Endothelial cell of umbilical vein (primary cell): ENCODE measurements around the gene RABL3. TPM values are rescaled to one million over a fixed set of nuclear protein-coding genes. Genes with fewer than 3 reads are reported as not detected.

Source experiments
- BruUV-seq: library from RNA; stranded (reverse); fragments of 400-500 nt; replicated peaks from 2 replicates; lab custom pipeline; 2021; lab: Mats Ljungman, UMichigan
- CTCF ChIA-PET: fragments of 300-600, 350-600 bp; sonication (Branson Sonifier 250); formaldehyde crosslinking; loops from one replicate; lab custom pipeline; 2021; ENCODE audit warnings: antibody characterized with exemption, inconsistent platforms; lab: Charles Lee
- POLR2A ChIA-PET: fragments of 300-600, 350-600 bp; sonication (Branson Sonifier 250); formaldehyde crosslinking; loops from one replicate; lab custom pipeline; 2021; ENCODE audit warnings: antibody characterized with exemption, inconsistent platforms; lab: Charles Lee
- DNase-seq: peaks from one replicate; pipeline ENCODE4 v3.0.0-alpha.2; 2011; ENCODE audit warnings: low read depth, low spot score
- FAIRE-seq: peaks from 2 replicates; lab custom pipeline; 2011; peaks lifted over from hg19 to GRCh38; lab: Jason Lieb, UNC
- H2AFZ ChIP-seq: 2 replicates; pipeline ENCODE4 v1.6.0; 2012; ENCODE audit warnings: low read depth, low read length, control low read depth, inconsistent platforms
- H3K27ac ChIP-seq: 2 replicates; pipeline ENCODE4 v1.5.1; 2011; ENCODE audit warnings: low read depth, mild to moderate bottlenecking, control low read depth, low read length, moderate library complexity; ENCODE audit not compliant: insufficient read depth
- H3K27me3 ChIP-seq, 2 experiments: 2 replicates each; pipeline versions ENCODE4 v1.6.0 to v1.6.1; 2011; ENCODE audit warnings: low read length in 2 of 2, mixed read lengths in 1 of 2; ENCODE audit not compliant: control insufficient read depth in 2 of 2, insufficient read depth in 2 of 2
- H3K36me3 ChIP-seq, 2 experiments: 2 replicates in 1 of 2; 3 replicates in 1 of 2; pipeline ENCODE4 v1.5.1; 2011; ENCODE audit warnings: low read length in 2 of 2, mild to moderate bottlenecking in 1 of 2, moderate library complexity in 1 of 2; ENCODE audit not compliant: control insufficient read depth in 2 of 2, insufficient read depth in 2 of 2; ENCODE audit errors: extremely low read depth in 1 of 2
- H3K4me1 ChIP-seq: 3 replicates; pipeline ENCODE4 v1.5.1; 2011; ENCODE audit warnings: mild to moderate bottlenecking, low read length; ENCODE audit not compliant: control insufficient read depth, insufficient read depth; ENCODE audit errors: extremely low read depth
- H3K4me2 ChIP-seq: 2 replicates; pipeline ENCODE4 v1.6.1; 2011; ENCODE audit warnings: low read length, control low read depth, mixed read lengths; ENCODE audit not compliant: insufficient read depth
- H3K4me3 ChIP-seq, 3 experiments: fragments of 200-600 bp in 1 of 3; sonication (generic), shearing (Covaris generic) in 1 of 3; replicated peaks in 1 of 3; 2 replicates each; pipeline ENCODE4 v1.5.1; 2011 to 2016; ENCODE audit warnings: control low read depth in 3 of 3, low read length in 3 of 3, mild to moderate bottlenecking in 2 of 3, inconsistent platforms in 1 of 3, low read depth in 1 of 3, moderate library complexity in 1 of 3; ENCODE audit not compliant: insufficient read depth in 1 of 3
- H3K79me2 ChIP-seq: 2 replicates; pipeline ENCODE4 v1.6.0; 2012; ENCODE audit warnings: low read length, inconsistent platforms; ENCODE audit not compliant: control insufficient read depth, insufficient read depth
- H3K9ac ChIP-seq: replicated peaks from 2 replicates; pipeline ENCODE3; 2011; ENCODE audit warnings: low read length, control low read depth; ENCODE audit not compliant: insufficient read depth; ENCODE audit errors: extremely low read depth
- H3K9me1 ChIP-seq: replicated peaks from 3 replicates; pipeline ENCODE4 v1.6.0; 2011; ENCODE audit warnings: mild to moderate bottlenecking, low read length; ENCODE audit not compliant: control insufficient read depth, insufficient read depth; ENCODE audit errors: extremely low read depth
- H3K9me3 ChIP-seq: replicated peaks from 2 replicates; pipeline ENCODE4 v1.5.1; 2012; ENCODE audit warnings: low read length, inconsistent platforms; ENCODE audit not compliant: control insufficient read depth, insufficient read depth
- H4K20me1 ChIP-seq: replicated peaks from 2 replicates; pipeline ENCODE3; 2011; ENCODE audit warnings: mild to moderate bottlenecking, low read length; ENCODE audit not compliant: control insufficient read depth, insufficient read depth; ENCODE audit errors: extremely low read depth
- CTCF ChIP-seq, 2 donors: IDR thresholded peaks; 1 replicate in 1 of 2; 2 replicates in 1 of 2; pipeline ENCODE4 v1.5.1; 2011; ENCODE audit warnings: low read length in 2 of 2, mild to moderate bottlenecking in 2 of 2, moderate library complexity in 2 of 2, control low read depth in 1 of 2, inconsistent platforms in 1 of 2, low read depth in 1 of 2; ENCODE audit not compliant: insufficient read depth in 1 of 2; ENCODE audit errors: extremely low read depth in 1 of 2
- EZH2 ChIP-seq: IDR thresholded peaks from 2 replicates; pipeline ENCODE4 v1.6.1; 2012; ENCODE audit warnings: borderline replicate concordance, low read depth, mild to moderate bottlenecking, moderate library complexity, low read length, inconsistent platforms; ENCODE audit not compliant: severe bottlenecking
- GATA2 ChIP-seq: IDR thresholded peaks from 2 replicates; pipeline ENCODE4 v1.7.0; 2011; ENCODE audit warnings: low read depth, mild to moderate bottlenecking, moderate library complexity, mixed read lengths, low read length; ENCODE audit not compliant: insufficient read length, insufficient read depth
- MAX ChIP-seq: IDR thresholded peaks from 2 replicates; pipeline ENCODE4 v1.6.1; 2011; ENCODE audit not compliant: insufficient read depth, insufficient read length
- MYC ChIP-seq: IDR thresholded peaks from one replicate; pipeline ENCODE4 v1.6.1; 2011; ENCODE audit warnings: mild to moderate bottlenecking, low read depth, low read length
- POLR2A ChIP-seq: IDR thresholded peaks from 2 replicates; pipeline ENCODE4 v1.6.1; 2012; ENCODE audit warnings: low read depth, mild to moderate bottlenecking, control low read depth, low read length
- dilution Hi-C: fragments of 300-500 bp; cut with MboI; formaldehyde crosslinking; loops from one replicate; pipeline ENCODE4 v1.15.0; 2019; ENCODE audit warnings: low sequenced_read_pairs; ENCODE audit not compliant: extremely low pct_ligation_motif_present
- intact Hi-C: fragments of 100-400 bp; cut with micrococcal nuclease; formaldehyde crosslinking; loops from one replicate; pipeline ENCODE4 v1.10.0; 2022
- polyA plus RNA-seq, 4 experiments: library from polyadenylated mRNA; depleted of rRNA in 3 of 4; stranded (reverse) in 3 of 4; unstranded in 1 of 4; fragments of >200 nt; gene quantifications; 2 replicates each; pipeline versions ENCODE4 v1.2.1 to v1.2.3, GENCODE V29; 2011 to 2012; ENCODE audit warnings: missing spikeins in 1 of 4
- total RNA-seq: library from RNA; stranded (reverse); gene quantifications from 2 replicates; pipeline ENCODE4 v1.2.3, GENCODE V29; 2021

Gene RABL3
- total and polyA plus RNA-seq, 2 donors (not counting 3 experiments of a cell fraction or from before 2014, with no cell fraction given): 4.3 to 24.9 TPM

- Histone ChIP-seq H3K9me3 (no peaks in the 10 kb centered on the region), H2AFZ (no peak overlapping the region), H3K4me1 (peaks cover 9% of the 10 kb centered on the region), H3K27ac (no peak overlapping the region), H4K20me1 (no peaks in the 10 kb centered on the region), H3K4me2 (no peak overlapping the region), H3K9ac (no peak overlapping the region), H3K27me3 (no peaks in the 10 kb centered on the region), H3K79me2 (no peaks in the 10 kb centered on the region), H3K9me1 (no peaks in the 10 kb centered on the region), H3K4me3 (no peak overlapping the region), H3K36me3 (no peaks in the 10 kb centered on the region)
- DNase-seq: no peak
- POLR2A ChIA-PET: no interaction called here
- intact Hi-C loops (no loop called here), dilution Hi-C loops (no loop called here)
- CTCF ChIA-PET: no interaction called here
- no peak for TF ChIP-seq MAX
- no peak for TF ChIP-seq POLR2A
- no peak for TF ChIP-seq CTCF (IDR thresholded peaks at IDR 0.05; ENCODE audit: extremely low read depth in 1 of 2, insufficient read depth in 1 of 2, low read depth in 1 of 2, low read length in 2 of 2)
- TF ChIP-seq MYC: no peak
- TF ChIP-seq EZH2: no peak
- no peak for TF ChIP-seq GATA2
- no TSS peak for BruUV-seq
- FAIRE-seq: no peak
These were observed 95.4 kb downstream of the RABL3 start for GRCh38 chr3:120646771-120647432.
